CD4-positive, CD25-positive, alpha-beta regulatory T cell (primary cell): Measurements from ENCODE around the gene ERBB4. TPM values are rescaled to one million over a fixed set of nuclear protein-coding genes. Genes with fewer than 3 reads are reported as not detected.

Experiments used
- ATAC-seq, 2 donors: fragments of 150-1000 bp; cut with Tn5 transposase; one replicate each; pipeline ENCODE4 v1.10.0; 2021; ENCODE audit warnings: low read depth in 2 of 2, moderate number of reproducible peaks in 2 of 2, moderate library complexity in 1 of 2
- DNase-seq, 3 donors: peaks; one replicate each; pipeline versions ENCODE4 v3.0.0 to v3.0.0-alpha.2; 2012 to 2022; ENCODE audit warnings: mixed read lengths in 1 of 3
- H3K27ac ChIP-seq: one replicate; pipeline ENCODE4 v1.7.0; 2013; ENCODE audit warnings: mild to moderate bottlenecking, low read length; ENCODE audit not compliant: insufficient read depth, poor library complexity, severe bottlenecking
- H3K27me3 ChIP-seq: one replicate; pipeline ENCODE4 v1.7.0; 2013; ENCODE audit warnings: low read length; ENCODE audit not compliant: control insufficient read depth, insufficient read depth
- H3K36me3 ChIP-seq: one replicate; pipeline ENCODE4 v1.7.0; 2013; ENCODE audit warnings: mild to moderate bottlenecking, low read length, moderate library complexity; ENCODE audit not compliant: control insufficient read depth, insufficient read depth
- H3K4me1 ChIP-seq: 2 replicates; pipeline ENCODE4 v1.7.0; 2013; ENCODE audit warnings: mild to moderate bottlenecking, low read length; ENCODE audit not compliant: insufficient read depth, control insufficient read depth, poor library complexity, severe bottlenecking
- H3K4me3 ChIP-seq: one replicate; pipeline ENCODE4 v1.7.0; 2013; ENCODE audit warnings: low read depth, mild to moderate bottlenecking, low read length, moderate library complexity
- H3K9me3 ChIP-seq, 2 experiments: 1 replicate in 1 of 2; 2 replicates in 1 of 2; pipeline ENCODE4 v1.7.0; 2013; ENCODE audit warnings: low read length in 2 of 2, mild to moderate bottlenecking in 1 of 2, moderate library complexity in 1 of 2; ENCODE audit not compliant: control insufficient read depth in 2 of 2
- H3K27ac Mint-ChIP-seq, 3 donors: one replicate each; pipeline ENCODE4 v1.8.0; 2020 to 2022; ENCODE audit warnings: mild to moderate bottlenecking in 3 of 3, mixed read lengths in 3 of 3, moderate library complexity in 2 of 3
- H3K27me3 Mint-ChIP-seq: one replicate; pipeline ENCODE4 v1.8.0; 2022; ENCODE audit warnings: mild to moderate bottlenecking, mixed read lengths
- H3K36me3 Mint-ChIP-seq: one replicate; pipeline ENCODE4 v1.8.0; 2020; ENCODE audit warnings: mixed read lengths
- H3K4me1 Mint-ChIP-seq, 4 donors: one replicate each; pipeline ENCODE4 v1.8.0; 2020 to 2022; ENCODE audit warnings: mixed read lengths in 4 of 4, mild to moderate bottlenecking in 1 of 4
- H3K4me3 Mint-ChIP-seq, 4 donors: one replicate each; pipeline ENCODE4 v1.8.0; 2020 to 2022; ENCODE audit warnings: mild to moderate bottlenecking in 4 of 4, mixed read lengths in 4 of 4, moderate library complexity in 3 of 4
- H3K9me3 Mint-ChIP-seq, 7 donors: one replicate each; pipeline ENCODE4 v1.8.0; 2020 to 2022; ENCODE audit warnings: mixed read lengths in 7 of 7, mild to moderate bottlenecking in 3 of 7, moderate library complexity in 2 of 7
- polyA plus RNA-seq, 4 donors: library from polyadenylated mRNA; unstranded; fragments of 300-500 nt; fragmentation: Illumina TruSeq; gene quantifications; one replicate each; pipeline ENCODE4 v1.2.3, GENCODE V29; 2021
- total RNA-seq: library from RNA; stranded (reverse); gene quantifications from one replicate; pipeline ENCODE4 v1.2.3, GENCODE V29; 2022

Gene ERBB4
- total and polyA plus RNA-seq, 5 donors from 2014 or later: not detected

DNA sequence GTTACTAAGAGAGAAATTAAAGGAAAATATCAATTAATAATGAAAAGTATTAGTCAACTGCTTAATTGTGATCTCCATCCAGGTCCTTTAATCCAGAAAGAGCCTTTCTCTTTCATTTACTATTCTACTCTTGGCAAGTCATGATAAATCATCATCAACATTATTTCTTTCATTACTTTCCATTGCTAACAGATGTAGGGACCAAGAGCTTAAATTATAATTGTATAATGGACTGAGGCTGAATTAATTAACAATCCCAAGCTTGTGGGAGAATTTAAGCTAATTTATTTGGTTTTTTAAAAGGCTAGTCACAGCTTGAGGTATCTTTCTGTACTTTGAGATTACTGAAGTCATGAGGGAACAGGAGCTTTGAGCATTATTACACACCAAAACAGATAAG, 223.9 kb downstream of the ERBB4 start:
- H3K27ac ChIP-seq: no peak overlapping the region
- Mint-ChIP-seq H3K9me3 (peaks cover 0 to 5% (median 0%) of the 10 kb centered on the region in 7 donors), H3K27ac (no peak overlapping the region), H3K36me3 (no peaks in the 10 kb centered on the region), H3K27me3 (no peaks in the 10 kb centered on the region), H3K4me3 (no peak overlapping the region), H3K4me1 (no peaks in the 10 kb centered on the region)
- H3K4me3 ChIP-seq: no peak overlapping the region
- ATAC-seq: no peak
- no peaks in the 10 kb centered on the region for H3K36me3 ChIP-seq
- DNase-seq: no peak
- no peaks in the 10 kb centered on the region for H3K9me3 ChIP-seq
- no peaks in the 10 kb centered on the region for H3K4me1 ChIP-seq
- no peaks in the 10 kb centered on the region for H3K27me3 ChIP-seq

GRCh38 chr2:212311807-212312404, 226.7 kb downstream of the ERBB4 start:
- Histone ChIP-seq H3K4me1 (no peaks in the 10 kb centered on the region), H3K4me3 (no peak overlapping the region), H3K27ac (no peak overlapping the region), H3K36me3 (no peaks in the 10 kb centered on the region), H3K27me3 (no peaks in the 10 kb centered on the region), H3K9me3 (no peaks in the 10 kb centered on the region)
- H3K27ac Mint-ChIP-seq: no peak overlapping the region
- no peak for DNase-seq
- peaks cover 0 to 5% (median 0%) of the 10 kb centered on the region in 7 donors for H3K9me3 Mint-ChIP-seq
- H3K4me1 Mint-ChIP-seq: no peaks in the 10 kb centered on the region
- peaks cover 4% of the 10 kb centered on the region for H3K27me3 Mint-ChIP-seq
- H3K4me3 Mint-ChIP-seq: no peak overlapping the region
- no peak for ATAC-seq
- H3K36me3 Mint-ChIP-seq: no peaks in the 10 kb centered on the region

DNA sequence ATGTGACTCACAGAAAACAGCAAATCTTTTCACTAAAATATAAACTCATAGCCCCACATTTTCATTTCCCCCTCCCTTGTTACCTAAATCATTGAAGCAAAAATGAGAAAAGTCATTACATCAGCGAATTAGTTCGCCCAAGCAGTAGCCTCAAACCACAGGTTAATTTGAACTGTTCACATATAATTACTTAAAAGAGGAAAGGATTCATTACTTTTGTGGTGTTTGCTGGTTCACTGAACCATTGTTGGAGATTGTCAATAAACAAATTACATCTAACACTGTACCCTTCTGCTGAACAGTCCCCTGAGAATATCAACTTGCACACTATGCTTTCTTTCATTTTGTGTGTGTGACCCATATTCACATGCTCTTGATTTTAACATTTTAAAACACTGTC, 238.7 kb downstream of the ERBB4 start:
- H3K27me3 Mint-ChIP-seq: no peaks in the 10 kb centered on the region
- H3K36me3 Mint-ChIP-seq: no peaks in the 10 kb centered on the region
- no peaks in the 10 kb centered on the region for H3K9me3 ChIP-seq
- H3K4me1 Mint-ChIP-seq: no peaks in the 10 kb centered on the region
- no peak overlapping the region for H3K4me3 ChIP-seq
- no peak overlapping the region for H3K27ac ChIP-seq
- no peak overlapping the region for H3K4me3 Mint-ChIP-seq
- ATAC-seq: no peak
- DNase-seq: no peak
- H3K27ac Mint-ChIP-seq: no peak overlapping the region
- no peaks in the 10 kb centered on the region for H3K27me3 ChIP-seq
- H3K9me3 Mint-ChIP-seq: peaks cover 0 to 9% (median 0%) of the 10 kb centered on the region in 7 donors
- H3K4me1 ChIP-seq: no peaks in the 10 kb centered on the region
- H3K36me3 ChIP-seq: no peaks in the 10 kb centered on the region

DNA sequence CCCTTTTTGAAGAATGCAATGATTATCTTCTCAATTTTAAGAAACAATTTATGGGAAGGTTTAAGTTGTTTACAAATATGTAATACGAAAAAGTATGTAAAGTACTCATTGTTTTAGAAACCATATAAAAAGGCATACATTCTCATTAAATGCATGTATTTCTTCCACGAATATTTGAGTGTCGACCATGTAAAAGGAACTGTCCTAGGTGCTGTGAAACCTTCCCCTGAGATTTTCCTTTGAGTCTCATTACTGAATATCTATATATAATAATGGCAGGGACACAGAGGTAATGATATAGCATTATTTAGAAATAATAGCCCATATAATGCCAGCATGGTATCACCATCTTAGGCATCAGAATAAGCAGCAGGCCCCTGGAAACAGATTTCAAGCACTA, 239.3 kb downstream of the ERBB4 start:
- no peaks in the 10 kb centered on the region for H3K27me3 Mint-ChIP-seq
- no peak overlapping the region for H3K4me3 Mint-ChIP-seq
- Histone ChIP-seq H3K4me3 (no peak overlapping the region), H3K27ac (no peak overlapping the region), H3K27me3 (no peaks in the 10 kb centered on the region), H3K4me1 (no peaks in the 10 kb centered on the region), H3K36me3 (no peaks in the 10 kb centered on the region), H3K9me3 (no peaks in the 10 kb centered on the region)
- peaks cover 0 to 9% (median 0%) of the 10 kb centered on the region in 7 donors for H3K9me3 Mint-ChIP-seq
- H3K27ac Mint-ChIP-seq: no peak overlapping the region
- ATAC-seq (no peak), DNase-seq (no peak)
- H3K4me1 Mint-ChIP-seq: no peaks in the 10 kb centered on the region
- no peaks in the 10 kb centered on the region for H3K36me3 Mint-ChIP-seq

GRCh38 chr2:212295571-212295970, 243.0 kb downstream of the ERBB4 start:
- Mint-ChIP-seq H3K9me3 (peaks cover 0 to 5% (median 0%) of the 10 kb centered on the region in 7 donors), H3K4me3 (no peak overlapping the region), H3K27ac (no peak overlapping the region), H3K4me1 (no peaks in the 10 kb centered on the region), H3K36me3 (no peaks in the 10 kb centered on the region), H3K27me3 (no peaks in the 10 kb centered on the region)
- Histone ChIP-seq H3K4me3 (no peak overlapping the region), H3K9me3 (no peaks in the 10 kb centered on the region), H3K36me3 (no peaks in the 10 kb centered on the region), H3K27me3 (no peaks in the 10 kb centered on the region), H3K4me1 (no peaks in the 10 kb centered on the region), H3K27ac (no peak overlapping the region)
- no peak for ATAC-seq
- DNase-seq: no peak

DNA sequence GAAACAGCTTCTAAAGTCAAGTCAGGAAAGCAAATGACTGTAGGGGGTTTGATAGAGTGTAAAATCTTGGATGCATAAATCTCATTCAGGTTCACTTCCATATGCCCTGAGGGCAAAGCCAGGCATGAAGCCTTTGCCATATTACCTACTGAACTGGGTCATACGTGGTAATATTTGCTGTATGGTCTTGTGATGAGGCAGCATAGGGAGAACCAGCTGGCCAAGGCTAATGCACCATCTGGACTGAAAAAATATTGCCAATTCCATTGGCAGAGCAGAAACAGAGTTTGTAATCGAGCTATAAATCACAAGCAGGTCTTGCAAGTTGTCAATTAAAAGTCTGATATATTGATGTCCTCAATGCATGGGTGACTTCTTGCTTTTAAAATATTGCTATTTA, 243.8 kb downstream of the ERBB4 start:
- Mint-ChIP-seq H3K9me3 (peaks cover 0 to 10% (median 0%) of the 10 kb centered on the region in 7 donors), H3K27ac (no peak overlapping the region), H3K27me3 (no peaks in the 10 kb centered on the region), H3K4me3 (no peak overlapping the region), H3K36me3 (no peaks in the 10 kb centered on the region), H3K4me1 (no peaks in the 10 kb centered on the region)
- Histone ChIP-seq H3K27ac (no peak overlapping the region), H3K4me3 (no peak overlapping the region), H3K27me3 (no peaks in the 10 kb centered on the region), H3K9me3 (no peaks in the 10 kb centered on the region), H3K4me1 (no peaks in the 10 kb centered on the region), H3K36me3 (no peaks in the 10 kb centered on the region)
- ATAC-seq (no peak), DNase-seq (no peak)

DNA sequence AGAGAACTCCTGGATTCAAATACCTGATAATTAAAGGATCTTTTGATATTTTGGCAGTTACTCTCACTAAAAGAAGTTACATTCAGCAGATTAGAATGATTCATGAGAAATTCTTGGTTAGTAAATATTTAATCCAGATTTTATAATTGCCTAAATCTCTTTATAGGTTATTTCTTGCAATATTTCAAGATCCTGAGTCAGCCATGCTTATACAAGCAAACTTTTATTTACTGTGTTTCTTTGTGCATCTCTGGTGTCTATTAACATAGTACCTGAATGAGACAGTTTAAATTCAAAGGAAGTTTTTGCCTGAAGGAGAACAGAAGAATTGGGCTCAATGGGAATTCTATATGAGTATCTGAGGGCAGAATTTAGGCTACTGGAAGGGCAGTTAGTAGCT, 249.3 kb downstream of the ERBB4 start:
- H3K4me1 ChIP-seq: no peaks in the 10 kb centered on the region
- H3K4me3 ChIP-seq: no peak overlapping the region
- no peak overlapping the region for H3K27ac ChIP-seq
- no peak for ATAC-seq
- H3K27me3 Mint-ChIP-seq: no peaks in the 10 kb centered on the region
- H3K9me3 ChIP-seq: no peaks in the 10 kb centered on the region
- H3K9me3 Mint-ChIP-seq: peaks cover 0 to 13% (median 2%) of the 10 kb centered on the region in 7 donors
- no peaks in the 10 kb centered on the region for H3K4me1 Mint-ChIP-seq
- H3K27ac Mint-ChIP-seq: no peak overlapping the region
- no peaks in the 10 kb centered on the region for H3K36me3 Mint-ChIP-seq
- DNase-seq: no peak
- H3K27me3 ChIP-seq: no peaks in the 10 kb centered on the region
- no peak overlapping the region for H3K4me3 Mint-ChIP-seq
- H3K36me3 ChIP-seq: no peaks in the 10 kb centered on the region

GRCh38 chr2:212288308-212288707, 250.3 kb downstream of the ERBB4 start:
- no peaks in the 10 kb centered on the region for H3K4me1 ChIP-seq
- H3K4me3 Mint-ChIP-seq: no peak overlapping the region
- DNase-seq: no peak

More at GRCh38 chr2:212288308-212288707, 250.3 kb downstream of the ERBB4 start:
- Mint-ChIP-seq H3K36me3 (no peaks in the 10 kb centered on the region), H3K27ac (peak overlapping the region in 1 of 3 donors; percentile 61), H3K9me3 (peaks cover 0 to 13% (median 2%) of the 10 kb centered on the region in 7 donors), H3K4me1 (no peaks in the 10 kb centered on the region), H3K27me3 (no peaks in the 10 kb centered on the region)
- no peaks in the 10 kb centered on the region for H3K27me3 ChIP-seq
- no peak for ATAC-seq
- no peaks in the 10 kb centered on the region for H3K36me3 ChIP-seq
- H3K27ac ChIP-seq: no peak overlapping the region
- no peak overlapping the region for H3K4me3 ChIP-seq
- no peaks in the 10 kb centered on the region for H3K9me3 ChIP-seq
